Effector memory CD8-positive, alpha-beta T cell (primary cell): ENCODE data around the gene POLD1.

ENCODE experiments used
- ATAC-seq: fragments of 150-1000 bp; cut with Tn5 transposase; replicated peaks from 2 replicates; pipeline ENCODE4 v1.10.0; 2021; ENCODE audit warnings: mild to moderate bottlenecking, moderate library complexity
- DNase-seq, 3 experiments: peaks; one replicate each; pipeline ENCODE4 v3.0.0; 2021
- H3K27ac Mint-ChIP-seq, 2 donors: one replicate each; pipeline ENCODE4 v1.8.0; 2022; ENCODE audit warnings: mild to moderate bottlenecking in 2 of 2, mixed read lengths in 2 of 2, moderate library complexity in 2 of 2
- H3K27me3 Mint-ChIP-seq, 2 donors: one replicate each; pipeline ENCODE4 v1.8.0; 2022; ENCODE audit warnings: mixed read lengths in 2 of 2
- H3K36me3 Mint-ChIP-seq: one replicate; pipeline ENCODE4 v1.8.0; 2022; ENCODE audit warnings: mild to moderate bottlenecking, moderate library complexity, mixed read lengths; ENCODE audit not compliant: insufficient read depth
- H3K4me1 Mint-ChIP-seq, 2 donors: one replicate each; pipeline ENCODE4 v1.8.0; 2022; ENCODE audit warnings: low read depth in 2 of 2, mixed read lengths in 2 of 2
- H3K4me3 Mint-ChIP-seq, 2 donors: one replicate each; pipeline ENCODE4 v1.8.0; 2022; ENCODE audit warnings: mild to moderate bottlenecking in 2 of 2, mixed read lengths in 2 of 2, moderate library complexity in 2 of 2
- H3K9me3 Mint-ChIP-seq, 2 donors: one replicate each; pipeline ENCODE4 v1.8.0; 2022; ENCODE audit warnings: mixed read lengths in 2 of 2

Gene POLD1

DNA sequence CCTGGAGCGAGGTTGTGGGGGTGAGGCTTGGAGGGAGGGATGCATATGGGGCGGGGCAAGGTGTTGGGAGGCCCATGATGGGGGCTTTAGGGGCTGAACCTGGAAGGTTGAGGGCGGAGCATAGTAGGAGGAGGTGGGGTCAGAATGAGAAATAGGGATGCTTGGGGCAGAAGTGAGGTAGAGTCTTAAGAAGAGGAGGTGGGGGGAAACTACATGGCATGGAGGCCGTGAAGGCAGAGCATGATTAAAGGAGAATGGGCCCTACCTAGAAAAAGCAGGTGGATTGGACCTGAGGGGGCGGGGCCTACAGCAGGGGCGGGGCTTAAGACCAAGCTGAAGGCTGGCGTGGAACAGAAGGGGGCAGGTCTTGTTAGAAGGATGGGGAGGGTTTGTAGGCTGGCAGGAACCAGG is 7.1 kb upstream of the POLD1 start:
- H3K27me3 Mint-ChIP-seq = no peaks in the 10 kb centered on the region
- H3K4me1 Mint-ChIP-seq = peaks cover 17 to 27% of the 10 kb centered on the region in 2 donors
- DNase-seq (peak in 2 of 3 experiments; percentile 49), ATAC-seq (peak; percentile 13)
- no peaks in the 10 kb centered on the region for H3K9me3 Mint-ChIP-seq
- peaks cover 50% of the 10 kb centered on the region for H3K36me3 Mint-ChIP-seq
- H3K27ac Mint-ChIP-seq = peak overlapping the region; percentile 99
- H3K4me3 Mint-ChIP-seq = peak overlapping the region; percentile 94 to 98

DNA sequence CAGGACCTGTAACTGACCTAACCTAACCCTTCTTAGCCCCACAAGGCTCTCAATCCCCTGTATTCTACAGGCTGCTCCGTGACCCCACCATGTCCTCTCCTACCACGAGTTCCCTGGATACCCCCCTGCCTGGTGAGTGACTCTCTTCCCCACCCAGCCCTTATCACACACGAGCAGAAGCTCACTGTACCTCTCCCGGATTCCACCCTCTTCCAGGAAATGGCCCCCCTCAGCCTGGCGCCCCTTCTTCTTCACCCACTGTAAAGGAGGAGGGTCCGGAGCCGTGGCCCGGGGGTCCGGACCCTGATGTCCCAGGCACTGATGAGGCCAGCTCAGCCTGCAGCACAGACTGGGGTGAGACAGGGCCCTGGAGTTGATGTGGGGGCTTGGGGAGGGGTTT is 6.6 kb upstream of the POLD1 start:
- ATAC-seq = no peak
- Mint-ChIP-seq H3K9me3 (no peaks in the 10 kb centered on the region), H3K36me3 (peaks cover 53% of the 10 kb centered on the region), H3K27me3 (no peaks in the 10 kb centered on the region), H3K27ac (peak overlapping the region; percentile 99), H3K4me1 (peaks cover 17 to 27% of the 10 kb centered on the region in 2 donors), H3K4me3 (peak overlapping the region; percentile 94 to 98)
- DNase-seq = no peak

DNA sequence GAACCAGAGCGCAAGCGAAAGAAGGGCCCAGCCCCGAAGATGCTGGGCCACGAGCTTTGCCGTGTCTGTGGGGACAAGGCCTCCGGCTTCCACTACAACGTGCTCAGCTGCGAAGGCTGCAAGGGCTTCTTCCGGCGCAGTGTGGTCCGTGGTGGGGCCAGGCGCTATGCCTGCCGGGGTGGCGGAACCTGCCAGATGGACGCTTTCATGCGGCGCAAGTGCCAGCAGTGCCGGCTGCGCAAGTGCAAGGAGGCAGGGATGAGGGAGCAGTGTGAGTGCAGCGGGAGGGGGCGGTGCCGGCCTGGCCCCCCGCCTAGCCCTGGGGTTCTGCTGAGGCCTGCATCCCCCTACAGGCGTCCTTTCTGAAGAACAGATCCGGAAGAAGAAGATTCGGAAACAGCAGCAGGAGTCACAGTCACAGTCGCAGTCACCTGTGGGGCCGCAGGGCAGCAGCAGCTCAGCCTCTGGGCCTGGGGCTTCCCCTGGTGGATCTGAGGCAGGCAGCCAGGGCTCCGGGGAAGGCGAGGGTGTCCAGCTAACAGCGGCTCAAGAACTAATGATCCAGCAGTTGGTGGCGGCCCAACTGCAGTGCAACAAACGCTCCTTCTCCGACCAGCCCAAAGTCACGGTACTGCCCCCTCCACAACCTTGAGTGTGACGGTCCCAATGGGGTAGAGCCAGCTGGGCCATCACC is 5.8 kb upstream of the POLD1 start:
- Mint-ChIP-seq H3K36me3 (peaks cover 61% of the 10 kb centered on the region), H3K4me1 (peaks cover 21 to 29% of the 10 kb centered on the region in 2 donors), H3K27me3 (no peaks in the 10 kb centered on the region), H3K9me3 (no peaks in the 10 kb centered on the region), H3K4me3 (peak overlapping the region in 1 of 2 donors; percentile 98), H3K27ac (peak overlapping the region; percentile 64 to 99)
- no peak for ATAC-seq
- DNase-seq = no peak

DNA sequence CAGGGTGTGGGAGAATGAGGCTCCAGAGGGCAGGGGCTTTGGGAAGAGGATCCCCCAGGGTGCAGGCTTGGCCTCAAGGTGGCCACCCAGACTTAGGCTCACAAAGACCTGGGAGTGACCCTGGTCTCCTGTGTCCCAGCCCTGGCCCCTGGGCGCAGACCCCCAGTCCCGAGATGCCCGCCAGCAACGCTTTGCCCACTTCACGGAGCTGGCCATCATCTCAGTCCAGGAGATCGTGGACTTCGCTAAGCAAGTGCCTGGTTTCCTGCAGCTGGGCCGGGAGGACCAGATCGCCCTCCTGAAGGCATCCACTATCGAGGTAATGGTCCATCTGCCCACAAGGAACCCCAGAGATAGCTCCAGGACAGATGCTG is 5.3 kb upstream of the POLD1 start:
- H3K9me3 Mint-ChIP-seq = no peaks in the 10 kb centered on the region
- no peak for ATAC-seq
- H3K4me1 Mint-ChIP-seq = peaks cover 26 to 35% of the 10 kb centered on the region in 2 donors
- H3K4me3 Mint-ChIP-seq = peak overlapping the region in 1 of 2 donors; percentile 13
- no peak for DNase-seq
- H3K27me3 Mint-ChIP-seq = no peaks in the 10 kb centered on the region
- H3K36me3 Mint-ChIP-seq = peaks cover 67% of the 10 kb centered on the region
- peak overlapping the region in 1 of 2 donors; percentile 94 for H3K27ac Mint-ChIP-seq

- H3K9me3 Mint-ChIP-seq = no peaks in the 10 kb centered on the region
- no peaks in the 10 kb centered on the region for H3K27me3 Mint-ChIP-seq
- H3K4me3 Mint-ChIP-seq = no peak overlapping the region
- no peak for ATAC-seq
- H3K36me3 Mint-ChIP-seq = peaks cover 74% of the 10 kb centered on the region
- DNase-seq = no peak
- H3K4me1 Mint-ChIP-seq = peaks cover 32 to 42% of the 10 kb centered on the region in 2 donors
- peak overlapping the region in 1 of 2 donors; percentile 94 for H3K27ac Mint-ChIP-seq
Observed at GRCh38 chr19:50379602-50380001, 4.5 kb upstream of the POLD1 start.

GRCh38 chr19:50380137-50380536 is 4.0 kb upstream of the POLD1 start:
- ATAC-seq (no peak), DNase-seq (no peak)
- H3K4me1 Mint-ChIP-seq = peaks cover 38 to 48% of the 10 kb centered on the region in 2 donors
- peaks cover 76% of the 10 kb centered on the region for H3K36me3 Mint-ChIP-seq
- H3K27me3 Mint-ChIP-seq = no peaks in the 10 kb centered on the region
- no peak overlapping the region for H3K4me3 Mint-ChIP-seq
- H3K27ac Mint-ChIP-seq = peak overlapping the region in 1 of 2 donors; percentile 94
- H3K9me3 Mint-ChIP-seq = no peaks in the 10 kb centered on the region

DNA sequence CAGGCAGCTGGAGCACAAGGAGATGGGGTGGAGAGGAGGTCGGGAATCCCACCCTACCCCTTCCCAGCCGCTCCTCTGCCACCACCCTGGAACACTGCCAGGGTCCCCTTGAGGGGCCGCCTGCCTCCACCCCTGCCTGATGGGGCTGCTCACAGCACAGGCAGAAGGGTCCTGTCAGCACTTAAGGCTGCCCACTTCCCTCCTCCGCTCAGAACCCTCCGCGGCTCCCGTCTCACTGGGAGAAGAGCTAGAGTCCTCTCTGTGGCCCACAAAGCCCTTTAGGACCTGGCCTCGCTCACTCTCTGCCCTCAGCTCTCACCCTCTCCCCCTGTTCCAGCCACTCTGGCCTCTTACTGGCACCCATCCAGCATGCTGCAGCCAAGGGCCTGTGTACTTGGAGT is 3.4 kb upstream of the POLD1 start:
- ATAC-seq (no peak), DNase-seq (no peak)
- Mint-ChIP-seq H3K27ac (peak overlapping the region in 1 of 2 donors; percentile 94), H3K4me1 (peaks cover 39 to 49% of the 10 kb centered on the region in 2 donors), H3K4me3 (no peak overlapping the region), H3K27me3 (no peaks in the 10 kb centered on the region), H3K9me3 (no peaks in the 10 kb centered on the region), H3K36me3 (peaks cover 76% of the 10 kb centered on the region)

GRCh38 chr19:50381881-50382729 is 2.0 kb upstream of the POLD1 start:
- Mint-ChIP-seq H3K4me3 (peak overlapping the region in 1 of 2 donors; percentile 95), H3K4me1 (peaks cover 37 to 39% of the 10 kb centered on the region in 2 donors), H3K27me3 (no peaks in the 10 kb centered on the region), H3K9me3 (no peaks in the 10 kb centered on the region), H3K36me3 (peaks cover 65% of the 10 kb centered on the region), H3K27ac (peak overlapping the region in 1 of 2 donors; percentile 94)
- DNase-seq = no peak
- ATAC-seq = no peak

DNA sequence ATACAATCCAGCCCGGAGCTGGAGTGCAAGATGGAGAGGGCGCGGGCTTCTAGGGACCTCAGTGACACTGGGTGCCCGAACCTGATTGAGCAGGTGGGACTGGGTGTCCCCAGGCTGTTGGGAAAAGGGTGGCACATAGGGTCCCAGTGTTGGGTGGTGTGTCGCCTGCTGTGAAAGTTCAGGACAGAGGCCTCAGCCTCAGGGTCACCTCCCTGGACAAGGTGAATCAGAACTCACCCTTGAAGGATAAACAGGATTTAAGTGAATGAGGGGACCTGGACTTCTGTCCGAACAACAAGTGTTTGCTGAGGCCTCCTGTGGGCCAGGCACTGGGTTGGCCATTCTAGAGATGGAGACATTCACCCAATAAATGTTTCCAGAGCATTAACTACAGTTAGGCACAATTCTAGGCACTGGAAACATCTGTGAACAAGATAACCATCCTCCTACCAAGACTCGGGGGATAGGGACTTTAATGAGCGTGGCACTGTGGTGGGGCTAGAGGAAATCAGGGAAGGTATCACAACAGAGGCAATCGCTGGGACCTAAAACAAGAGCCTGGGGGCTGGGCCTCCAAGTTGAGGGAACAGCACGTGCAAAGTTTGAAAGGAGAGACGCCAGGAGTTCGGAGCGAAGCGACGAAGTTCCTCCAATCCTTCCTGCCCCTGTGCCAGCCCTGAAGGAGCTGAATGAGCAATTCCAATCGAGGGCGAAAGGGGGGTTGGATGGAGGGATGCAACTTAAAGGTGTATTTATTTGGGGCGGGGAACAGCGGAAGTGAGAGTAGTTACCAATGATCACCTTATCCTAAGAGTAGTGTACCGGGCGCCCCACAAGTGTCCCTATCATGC is 921 bp upstream of the POLD1 start:
- Mint-ChIP-seq H3K27ac (peak overlapping the region; percentile 91 to 94), H3K4me1 (peaks cover 33 to 36% of the 10 kb centered on the region in 2 donors), H3K27me3 (no peaks in the 10 kb centered on the region), H3K9me3 (no peaks in the 10 kb centered on the region), H3K4me3 (peak overlapping the region; percentile 95 to 98), H3K36me3 (peaks cover 57% of the 10 kb centered on the region)
- DNase-seq (no peak), ATAC-seq (peak; percentile 26)

GRCh38 chr19:50384685-50385535 is 763 bp downstream of the POLD1 start:
- Mint-ChIP-seq H3K27ac (peak overlapping the region; percentile 91 to 94), H3K9me3 (no peaks in the 10 kb centered on the region), H3K4me3 (peak overlapping the region; percentile 95 to 98), H3K36me3 (peaks cover 44% of the 10 kb centered on the region), H3K4me1 (peaks cover 28 to 32% of the 10 kb centered on the region in 2 donors), H3K27me3 (no peaks in the 10 kb centered on the region)
- DNase-seq (no peak), ATAC-seq (no peak)

- ATAC-seq (no peak), DNase-seq (no peak)
- peaks cover 25 to 26% of the 10 kb centered on the region in 2 donors for H3K4me1 Mint-ChIP-seq
- no peaks in the 10 kb centered on the region for H3K9me3 Mint-ChIP-seq
- H3K27me3 Mint-ChIP-seq = no peaks in the 10 kb centered on the region
- peaks cover 26% of the 10 kb centered on the region for H3K36me3 Mint-ChIP-seq
- no peak overlapping the region for H3K4me3 Mint-ChIP-seq
- H3K27ac Mint-ChIP-seq = no peak overlapping the region
Observed at GRCh38 chr19:50387176-50387867, 3.2 kb downstream of the POLD1 start.

GRCh38 chr19:50387868-50388245 is 3.7 kb downstream of the POLD1 start:
- Mint-ChIP-seq H3K36me3 (peaks cover 26% of the 10 kb centered on the region), H3K9me3 (no peaks in the 10 kb centered on the region)

More at GRCh38 chr19:50387868-50388245, 3.7 kb downstream of the POLD1 start:
- DNase-seq (no peak), ATAC-seq (no peak)
- H3K4me1 Mint-ChIP-seq = peaks cover 25 to 26% of the 10 kb centered on the region in 2 donors
- no peak overlapping the region for H3K4me3 Mint-ChIP-seq
- no peaks in the 10 kb centered on the region for H3K27me3 Mint-ChIP-seq
- no peak overlapping the region for H3K27ac Mint-ChIP-seq
